Ecto neural progenitor cell (in vitro differentiated cells): ENCODE results near the gene RHEBL1.
"Not testable (repeated sequence)": the region's sequence is repeated elsewhere in the genome, so short reads cannot be mapped to it uniquely, and the experiment has no call there.

Experiments
- DNase-seq: peaks from one replicate; pipeline ENCODE4 v3.0.0-alpha.2; 2018; ENCODE audit warnings: low spot score

RHEBL1 gene

GRCh38 chr12:49089821-49090773 lies 20.3 kb upstream of the RHEBL1 start:
- DNase-seq = peak; percentile 78

GRCh38 chr12:49088932-49089330 lies 19.2 kb upstream of the RHEBL1 start:
- no peak for DNase-seq

- peak; percentile 86 for DNase-seq
Observed at GRCh38 chr12:49088150-49088931, 18.6 kb upstream of the RHEBL1 start.

GRCh38 chr12:49086116-49086515 lies 16.3 kb upstream of the RHEBL1 start:
- no peak for DNase-seq

- DNase-seq = no peak
Observed at GRCh38 chr12:49084438-49084837, 14.7 kb upstream of the RHEBL1 start.

GRCh38 chr12:49079793-49080192 lies 10.0 kb upstream of the RHEBL1 start:
- DNase-seq = no peak

- no peak for DNase-seq
Observed at GRCh38 chr12:49070971-49071370, 1.2 kb upstream of the RHEBL1 start.

GRCh38 chr12:49068879-49069506 lies 786 bp downstream of the RHEBL1 start:
- peak; percentile 64 for DNase-seq

GRCh38 chr12:49066120-49066519 lies 3.7 kb downstream of the RHEBL1 start:
- DNase-seq = no peak

GRCh38 chr12:49064767-49065152 lies 5.0 kb downstream of the RHEBL1 start:
- DNase-seq = no peak

- DNase-seq = not testable (repeated sequence)
Observed at GRCh38 chr12:49061916-49062315, 7.9 kb downstream of the RHEBL1 start.

- peak; percentile 51 for DNase-seq
Observed at GRCh38 chr12:49061157-49061650, 8.6 kb downstream of the RHEBL1 start.

GRCh38 chr12:49060237-49061156 lies 9.3 kb downstream of the RHEBL1 start, which contains the start of gene KMT2D:
Gene KMT2D, minus strand, starts transcription at chr12:49060794. Its CDS starts 5,470 bp downstream, at chr12:49055324.
- peak; percentile 98 for DNase-seq

GRCh38 chr12:49059299-49060171 lies 10.2 kb downstream of the RHEBL1 start:
- DNase-seq = peak; percentile 69

GRCh38 chr12:49059045-49059298 lies 10.8 kb downstream of the RHEBL1 start:
- no peak for DNase-seq

- no peak for DNase-seq
Observed at GRCh38 chr12:49058366-49059044, 11.3 kb downstream of the RHEBL1 start.

- DNase-seq = no peak
Observed at GRCh38 chr12:49057888-49058287, 11.9 kb downstream of the RHEBL1 start.

GRCh38 chr12:49055978-49056754 lies 13.6 kb downstream of the RHEBL1 start:
- DNase-seq = peak; percentile 64

- DNase-seq = no peak
Observed at GRCh38 chr12:49055092-49055491, 14.7 kb downstream of the RHEBL1 start.
